GM12878 (cell line): Measurements from ENCODE around the gene OPCML. TPM values are rescaled to one million over a fixed set of nuclear protein-coding genes. Genes with fewer than 3 reads are reported as not detected.

Source experiments
- ATAC-seq: fragments of 200-7000 bp; cut with Tn5 transposase; 3 replicates; pipeline ENCODE4 v1.9.1; 2020; ENCODE audit warnings: mild to moderate bottlenecking, moderate library complexity
- BruUV-seq: library from RNA; stranded (reverse); fragments of 400-500 nt; replicated peaks from 2 replicates; lab custom pipeline; 2021; lab: Mats Ljungman, UMichigan
- CTCF ChIA-PET: fragments of 300-600 bp; sonication (Branson Sonifier 250); formaldehyde crosslinking; extraction: SDS; loops from one replicate; lab custom pipeline; 2021; ENCODE audit warnings: inconsistent platforms; lab: Yijun Ruan, JAX
- POLR2A ChIA-PET: fragments of 350-600 bp; formaldehyde crosslinking; extraction: SDS; loops from one replicate; lab custom pipeline; 2021; ENCODE audit warnings: inconsistent platforms; lab: Charles Lee
- RAD21 ChIA-PET: fragments of 300-600 bp; sonication (Branson Sonifier 250); formaldehyde crosslinking; loops from one replicate; lab custom pipeline; 2023; ENCODE audit warnings: antibody characterized with exemption; ENCODE audit not compliant: unreplicated experiment; lab: Charles Lee
- SMC1A ChIA-PET: fragments of 300-600 bp; sonication (Branson Sonifier 250); formaldehyde crosslinking; loops from one replicate; lab custom pipeline; 2023; ENCODE audit not compliant: unreplicated experiment, uncharacterized antibody; lab: Charles Lee
- DNase-seq: peaks from one replicate; pipeline ENCODE4 v3.0.0-alpha.2; 2011; ENCODE audit warnings: low read depth, low spot score
- FAIRE-seq: peaks from 3 replicates; lab custom pipeline; 2011; peaks lifted over from hg19 to GRCh38; lab: Jason Lieb, UNC
- H2AFZ ChIP-seq: 2 replicates; pipeline ENCODE4 v1.6.0; 2011; ENCODE audit warnings: low read depth, low read length, control low read depth; ENCODE audit not compliant: control insufficient read depth
- H3K27ac ChIP-seq: 2 replicates; pipeline ENCODE4 v1.5.1; 2011; ENCODE audit warnings: control low read depth; ENCODE audit not compliant: control insufficient read depth, insufficient read depth
- H3K27me3 ChIP-seq, 2 experiments: replicated peaks in 1 of 2; 2 replicates each; pipeline versions ENCODE4 v1.6.0 to v1.6.1; 2011; ENCODE audit warnings: low read length in 1 of 2; ENCODE audit not compliant: control insufficient read depth in 2 of 2, insufficient read depth in 2 of 2
- H3K36me3 ChIP-seq, 2 experiments: 2 replicates each; pipeline ENCODE4 v1.5.1; 2011; ENCODE audit warnings: low read length in 1 of 2; ENCODE audit not compliant: control insufficient read depth in 2 of 2, insufficient read depth in 2 of 2
- H3K4me1 ChIP-seq: 2 replicates; pipeline ENCODE4 v1.6.1; 2011; ENCODE audit warnings: mild to moderate bottlenecking, low read length, moderate library complexity, mixed read lengths; ENCODE audit not compliant: control insufficient read depth, insufficient read depth
- H3K4me2 ChIP-seq: 2 replicates; pipeline ENCODE4 v1.6.0; 2011; ENCODE audit warnings: control low read depth; ENCODE audit not compliant: control insufficient read depth, insufficient read depth
- H3K4me3 ChIP-seq: fragments of 200-600 bp; sonication (generic); 2 replicates; pipeline ENCODE4 v1.5.1; 2016
- H3K79me2 ChIP-seq: 2 replicates; pipeline ENCODE4 v1.6.0; 2011; ENCODE audit warnings: low read length; ENCODE audit not compliant: control insufficient read depth, insufficient read depth
- H3K9ac ChIP-seq: 2 replicates; pipeline ENCODE4 v1.8.0; 2011; ENCODE audit warnings: low read length, control low read depth, mixed read lengths; ENCODE audit not compliant: control insufficient read depth, insufficient read depth
- H3K9me3 ChIP-seq: replicated peaks from 3 replicates; pipeline ENCODE4 v1.5.1; 2011; ENCODE audit warnings: mild to moderate bottlenecking, low read length; ENCODE audit not compliant: control insufficient read depth, insufficient read depth
- H4K20me1 ChIP-seq: 2 replicates; pipeline ENCODE4 v1.6.0; 2011; ENCODE audit not compliant: control insufficient read depth, insufficient read depth
- CTCF ChIP-seq, 3 experiments: IDR thresholded peaks in 2 of 3; conservative IDR thresholded peaks in 1 of 3; 2 replicates each; pipeline ENCODE4 v1.5.1; 2011; ENCODE audit warnings: low read depth in 3 of 3, low read length in 3 of 3, mild to moderate bottlenecking in 3 of 3, control low read depth in 2 of 3, moderate library complexity in 2 of 3, inconsistent platforms in 1 of 3, mixed read lengths in 1 of 3; ENCODE audit not compliant: control insufficient read depth in 2 of 3, insufficient read depth in 1 of 3; ENCODE audit errors: extremely low read depth in 1 of 3
- EZH2 ChIP-seq: IDR thresholded peaks from 2 replicates; pipeline ENCODE4 v1.6.1; 2012; ENCODE audit warnings: low read depth, mild to moderate bottlenecking, control low read depth, inconsistent platforms, low read length, borderline replicate concordance; ENCODE audit not compliant: control insufficient read depth
- NFYA ChIP-seq: IDR thresholded peaks from 2 replicates; pipeline ENCODE4 v1.6.1; 2011; ENCODE audit warnings: low read depth, mild to moderate bottlenecking, low read length, improper control_type of control experiment, borderline replicate concordance
- TAF1 ChIP-seq: IDR thresholded peaks from 2 replicates; pipeline ENCODE4 v1.6.1; 2011; ENCODE audit warnings: mild to moderate bottlenecking, low read depth, low read length, borderline replicate concordance
- TARDBP ChIP-seq: IDR thresholded peaks from 2 replicates; pipeline ENCODE4 v1.6.1; 2016; ENCODE audit warnings: borderline replicate concordance
- WGBS: methylation state at CpG from one replicate; pipeline ENCODE4 v1.1.6; 2016; ENCODE audit warnings: low lambda C conversion rate; ENCODE audit not compliant: insufficient replicate concordance, insufficient coverage; ENCODE audit errors: missing lambda C conversion rate; 5-methylcytosine and 5-hydroxymethylcytosine counted together
- in situ Hi-C: fragments of 300-500 bp; cut with MboI; formaldehyde crosslinking; loops from 9 replicates; pipeline ENCODE4 v1.14.3; 2018; ENCODE audit warnings: mixed read lengths
- intact Hi-C: fragments of 100-400 bp; cut with micrococcal nuclease; formaldehyde crosslinking; loops from one replicate; pipeline ENCODE4 v1.14.2; 2022; ENCODE audit not compliant: unreplicated experiment
- polyA plus RNA-seq, 11 experiments: library from polyadenylated mRNA; depleted of rRNA in 4 of 11; unstranded in 6 of 11; stranded (reverse) in 5 of 11; fragments of >200 nt; fragmentation: Nextera tagmentation in 4 of 11; fragmentation: Illumina TruSeq in 1 of 11; extraction: Ambion mirVana in 4 of 11; extraction: Trizol in 1 of 11; gene quantifications; 1 replicate in 1 of 11; 2 replicates in 10 of 11; pipeline versions ENCODE4 v1.2.1 to v1.2.3, GENCODE V29; 2011 to 2016; ENCODE audit warnings: inconsistent platforms in 2 of 11, missing spikeins in 2 of 11, low read depth in 1 of 11
- total RNA-seq, 4 experiments: library from RNA; depleted of rRNA in 3 of 4; stranded (reverse); fragments of >200 nt in 3 of 4; fragmentation: Illumina TruSeq in 1 of 4; extraction: Trizol in 1 of 4; gene quantifications; 2 replicates each; pipeline versions ENCODE4 v1.2.1 to v1.2.3, GENCODE V29; 2013 to 2021

The OPCML gene
- total and polyA plus RNA-seq, 10 of the 15 experiments (the other 5 are each of a cell fraction or from before 2014, with no cell fraction given), result 0.84 TPM; not detected in 9

GRCh38 chr11:133331031-133331430, 201.3 kb downstream of the OPCML start (continued):
- TF ChIP-seq CTCF (IDR thresholded peaks at IDR 0.05 in 2 of 3, conservative IDR thresholded peaks at IDR 0.05 in 1 of 3; ENCODE audit: control insufficient read depth in 2 of 3, extremely low read depth in 1 of 3, insufficient read depth in 1 of 3, low read depth in 3 of 3, low read length in 3 of 3) (no peak), NFYA (no peak)
- TF ChIP-seq, all 136 proteins: peak for 0

- TF ChIP-seq TAF1 (no peak), TARDBP (no peak), EZH2 (no peak)
- intact Hi-C loops, result no loop called here
- ChIA-PET POLR2A (no interaction called here), SMC1A (no interaction called here), RAD21 (no interaction called here), CTCF (no interaction called here)
- 42% methylated on average over 5 of the region's 7 CpGs for WGBS
- no peak overlapping the region for H3K4me3 ChIP-seq
- no peak overlapping the region for H3K9ac ChIP-seq
- H3K27me3 ChIP-seq, result no peaks in the 10 kb centered on the region
- no peak overlapping the region for H3K4me2 ChIP-seq
- BruUV-seq, result no TSS peak
- H3K4me1 ChIP-seq, result no peaks in the 10 kb centered on the region
- ATAC-seq (no peak), FAIRE-seq (no peak), DNase-seq (no peak)
- no peak overlapping the region for H3K27ac ChIP-seq
- no peaks in the 10 kb centered on the region for H4K20me1 ChIP-seq
- H2AFZ ChIP-seq, result no peak overlapping the region
- no peaks in the 10 kb centered on the region for H3K79me2 ChIP-seq
- no peaks in the 10 kb centered on the region for H3K9me3 ChIP-seq
- no peaks in the 10 kb centered on the region for H3K36me3 ChIP-seq
- in situ Hi-C loops, result no loop called here
Measured at GRCh38 chr11:133326849-133327248, 205.5 kb downstream of the OPCML start.
